CD4-positive, alpha-beta T cell treated with Interleukin-17A for 1 hour (primary cell): Measurements from ENCODE around the gene CAMSAP2.

Experiments
- DNase-seq: peaks from one replicate; pipeline ENCODE4 v3.0.0-alpha.2; 2020

CAMSAP2 gene

DNA sequence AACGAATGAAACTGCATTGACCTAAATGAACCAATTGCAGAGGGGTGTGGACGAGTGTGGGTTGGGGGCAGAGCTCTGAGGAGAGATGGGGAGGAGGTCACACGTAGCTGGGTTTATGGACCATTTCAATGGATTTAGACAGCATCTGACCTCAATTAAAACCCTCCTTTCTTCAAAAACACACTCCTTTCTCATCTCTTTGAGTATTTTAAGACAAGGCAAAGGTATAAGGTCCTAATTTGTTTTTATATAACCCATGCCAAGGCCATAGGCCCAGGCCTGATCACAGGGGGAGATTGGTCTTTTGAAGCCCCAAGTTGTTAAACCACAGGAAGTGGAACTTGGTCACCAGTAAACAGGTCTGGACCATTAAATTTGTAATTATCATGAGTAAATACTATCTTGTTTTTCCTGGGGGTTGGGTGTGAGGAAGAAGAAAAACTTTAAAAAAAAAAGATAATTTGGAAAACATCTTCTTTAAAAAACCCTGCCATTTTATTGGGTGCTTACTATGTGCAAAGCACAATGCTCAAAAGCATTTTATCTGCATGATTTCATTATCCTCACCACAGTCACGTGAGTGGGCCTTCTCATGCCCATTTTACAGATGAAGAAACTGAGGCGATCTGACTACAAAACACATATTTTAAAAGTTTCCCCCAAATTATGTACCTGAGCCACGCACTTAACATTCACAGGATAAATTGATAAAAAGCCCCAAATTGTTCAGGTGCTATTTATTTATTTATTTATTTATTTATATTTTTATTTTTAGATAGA lies 147.1 kb downstream of the CAMSAP2 start:
- no peak for DNase-seq

DNA sequence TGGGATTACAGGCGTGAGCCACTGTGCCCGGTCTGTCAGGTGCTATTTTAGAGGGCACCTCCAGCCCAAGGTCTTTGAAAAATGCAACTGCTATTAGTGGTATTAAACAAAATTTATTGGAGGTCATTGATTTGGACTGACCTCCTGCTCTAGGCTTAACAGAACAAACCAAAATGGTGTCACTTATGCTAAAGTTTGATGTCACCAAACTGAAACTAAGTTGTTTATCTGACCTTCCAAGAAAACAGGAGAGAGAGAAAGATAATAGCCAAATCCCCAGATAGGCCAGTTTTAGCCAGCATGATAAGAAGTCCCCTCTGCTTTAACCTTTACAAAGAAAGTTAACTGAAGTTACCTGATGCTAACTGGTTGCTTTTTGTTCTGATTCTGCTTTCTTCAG lies 147.9 kb downstream of the CAMSAP2 start:
- DNase-seq, result no peak

DNA sequence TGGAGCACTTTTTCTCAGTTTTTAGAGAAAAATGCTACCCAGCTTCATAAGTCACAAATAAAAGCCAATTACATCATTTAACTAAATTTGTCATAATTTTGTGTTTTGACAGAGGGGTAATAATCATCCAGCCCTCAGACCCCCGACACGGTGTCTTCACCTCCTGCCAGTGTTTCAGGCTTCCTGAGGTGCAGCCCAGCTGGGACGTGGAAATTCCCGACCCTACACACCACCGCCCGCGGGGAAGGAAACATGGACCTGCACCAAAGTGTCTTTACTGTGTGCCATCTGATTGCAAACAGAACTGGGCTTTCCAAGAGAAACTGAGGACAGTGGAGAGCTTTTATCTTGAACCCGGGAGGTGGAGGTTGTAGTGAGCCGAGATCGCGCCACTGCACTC lies 148.3 kb downstream of the CAMSAP2 start:
- DNase-seq, result no peak

DNA sequence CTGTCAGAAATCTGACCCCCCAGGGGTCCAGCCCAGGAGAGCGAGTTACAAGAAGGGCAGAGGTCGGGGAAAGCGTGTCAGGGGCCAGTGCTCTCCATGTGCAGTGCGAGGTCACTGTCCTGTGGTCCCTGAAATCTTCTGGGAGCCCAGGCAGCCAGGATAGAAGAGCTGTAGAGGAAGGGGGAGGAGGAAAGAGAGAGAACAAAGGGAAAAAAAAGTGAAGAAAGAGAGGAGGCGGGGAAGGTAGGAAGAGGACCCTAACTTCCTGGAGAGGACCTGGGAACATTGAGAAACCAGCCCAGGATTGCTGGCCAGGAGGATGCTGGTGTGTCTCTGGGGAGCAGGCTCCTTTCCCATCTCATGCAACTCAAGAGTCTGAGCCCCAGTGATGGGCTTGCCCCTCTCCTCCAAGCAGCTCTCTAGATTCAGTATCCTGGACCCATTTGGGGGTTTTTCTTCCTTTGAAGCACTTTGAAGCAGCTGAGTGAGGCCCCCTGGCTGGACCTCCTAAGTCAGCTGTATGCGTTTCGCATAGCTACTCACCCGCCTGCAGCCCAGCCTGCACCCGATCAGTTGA lies 149.2 kb downstream of the CAMSAP2 start:
- no peak for DNase-seq

DNA sequence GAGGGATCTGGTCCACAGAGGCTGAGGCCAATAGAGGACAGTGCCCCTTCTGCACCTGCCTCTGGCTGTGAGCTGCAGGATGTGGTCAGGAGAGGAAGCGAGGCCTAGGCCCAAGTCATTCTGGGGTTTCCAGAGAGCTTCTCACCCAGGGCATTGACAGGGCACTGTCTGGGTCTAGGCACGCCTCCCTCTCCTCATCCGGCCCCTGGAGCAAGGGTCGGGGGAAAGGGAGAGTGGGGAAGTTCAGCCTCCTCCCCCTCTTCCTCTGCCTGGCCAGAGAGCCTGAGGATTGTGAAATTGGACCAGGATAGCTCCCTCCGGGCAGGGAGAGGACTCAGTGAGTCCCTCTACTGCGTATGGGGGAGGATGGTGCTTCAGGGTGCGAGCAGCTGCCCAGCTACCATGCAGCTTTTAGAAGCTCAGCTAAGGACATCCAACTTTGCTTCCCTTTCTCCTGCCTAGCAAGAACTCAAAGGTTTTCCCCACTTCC lies 149.7 kb downstream of the CAMSAP2 start:
- DNase-seq, result peak; percentile 81

DNA sequence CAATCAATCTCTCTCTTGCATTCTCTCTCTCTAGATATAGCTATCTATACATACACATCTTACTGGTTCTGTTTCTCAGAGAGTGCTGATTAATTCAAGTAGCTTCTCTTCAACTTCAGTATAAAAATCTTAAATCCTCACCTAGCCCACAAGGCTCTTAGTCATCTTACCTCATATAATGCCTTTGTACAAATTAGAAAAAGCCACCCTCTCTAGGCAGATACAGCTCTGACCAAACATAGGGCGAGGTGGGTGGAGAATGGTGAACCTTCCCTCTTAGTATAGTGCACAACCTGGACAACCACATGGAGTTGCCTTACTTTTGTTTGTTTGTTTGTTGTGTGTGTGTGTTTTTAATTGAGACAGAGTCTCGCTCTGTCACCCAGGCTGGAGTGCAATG lies 150.9 kb downstream of the CAMSAP2 start:
- no peak for DNase-seq

DNA sequence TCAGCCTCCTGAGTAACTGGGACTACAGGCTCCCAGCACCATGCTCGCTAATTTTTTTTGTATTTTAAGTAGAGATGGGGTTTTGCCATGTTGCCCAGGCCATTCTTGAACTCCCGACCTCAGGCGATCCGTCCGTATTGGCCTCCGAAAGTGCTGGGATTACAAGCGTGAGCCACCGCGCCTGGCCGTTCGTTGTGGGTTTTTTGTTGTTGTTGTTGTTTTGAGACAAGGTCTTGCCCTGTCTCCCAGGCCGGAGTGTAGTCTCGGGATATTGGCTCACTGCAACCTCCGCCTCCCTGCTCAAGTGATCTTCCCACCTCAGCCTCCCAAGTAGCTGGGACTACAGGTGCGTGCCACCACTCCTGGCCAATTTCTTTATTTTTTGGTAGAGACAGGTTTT lies 151.3 kb downstream of the CAMSAP2 start:
- no peak for DNase-seq

DNA sequence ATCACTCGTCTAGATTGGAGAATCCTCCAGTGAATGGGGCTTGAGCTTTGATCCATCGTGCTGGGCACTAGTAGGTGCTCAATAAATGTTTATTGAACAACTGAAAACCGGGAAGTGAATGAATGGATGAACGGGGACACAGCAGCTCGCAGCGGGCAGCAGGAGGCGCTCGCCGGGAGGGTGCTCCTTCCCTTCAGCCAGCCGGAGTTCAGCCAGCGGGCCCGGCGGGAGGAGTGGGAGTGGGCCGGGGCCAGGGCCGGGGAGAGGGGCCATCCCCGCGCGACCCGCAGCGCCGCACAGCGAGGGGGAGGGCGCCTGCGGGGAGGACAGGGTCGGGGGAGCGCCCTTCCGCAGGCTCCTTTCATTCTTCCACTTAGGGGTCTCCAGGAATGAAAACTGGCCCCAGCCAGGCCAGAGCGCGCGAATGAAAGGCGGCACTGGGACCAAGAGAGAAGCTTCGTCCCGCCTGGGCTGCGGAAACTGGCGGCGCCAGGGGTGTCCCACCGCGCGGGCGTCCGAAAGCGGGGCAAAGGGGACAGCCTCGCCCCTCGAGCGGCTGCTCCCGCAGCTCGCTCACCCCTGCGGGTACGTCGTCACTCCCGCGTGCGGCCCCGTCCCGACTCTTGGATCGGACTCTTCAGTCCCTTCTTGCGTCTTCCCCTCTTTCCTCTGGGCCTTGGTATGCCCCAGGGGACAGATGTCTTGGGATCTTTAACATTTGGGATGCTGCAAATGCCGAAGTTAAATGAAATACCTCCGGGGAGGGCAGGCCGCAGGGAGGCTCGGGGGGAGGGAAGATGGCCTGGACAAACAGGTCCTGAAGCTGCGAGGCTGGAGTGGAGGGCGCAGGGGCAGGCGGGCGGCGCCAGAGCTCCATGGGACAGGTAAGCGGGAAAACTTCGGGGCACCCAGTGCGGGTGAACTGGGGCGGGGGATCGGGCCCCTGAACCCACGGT lies 152.4 kb downstream of the CAMSAP2 start:
- no peak for DNase-seq

DNA sequence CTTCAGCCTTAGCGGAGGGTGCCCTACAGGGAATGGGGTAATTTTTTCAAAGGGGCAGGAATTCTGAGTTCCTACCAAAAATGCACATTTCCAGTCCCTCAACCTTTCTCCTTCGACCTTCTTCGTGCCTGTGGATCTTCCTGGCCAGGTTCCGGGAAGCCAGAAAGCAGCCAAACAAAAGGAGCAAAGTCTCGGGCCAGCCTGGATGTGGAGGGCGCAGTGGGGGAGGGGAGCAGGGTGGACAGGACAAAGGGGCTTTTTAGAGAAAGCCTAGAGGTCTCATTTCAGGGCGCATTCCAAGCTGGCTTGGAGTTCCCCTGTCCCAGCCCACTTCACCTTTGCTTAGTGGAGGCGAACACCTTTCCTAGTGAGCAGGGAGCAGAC lies 153.1 kb downstream of the CAMSAP2 start:
- no peak for DNase-seq

DNA sequence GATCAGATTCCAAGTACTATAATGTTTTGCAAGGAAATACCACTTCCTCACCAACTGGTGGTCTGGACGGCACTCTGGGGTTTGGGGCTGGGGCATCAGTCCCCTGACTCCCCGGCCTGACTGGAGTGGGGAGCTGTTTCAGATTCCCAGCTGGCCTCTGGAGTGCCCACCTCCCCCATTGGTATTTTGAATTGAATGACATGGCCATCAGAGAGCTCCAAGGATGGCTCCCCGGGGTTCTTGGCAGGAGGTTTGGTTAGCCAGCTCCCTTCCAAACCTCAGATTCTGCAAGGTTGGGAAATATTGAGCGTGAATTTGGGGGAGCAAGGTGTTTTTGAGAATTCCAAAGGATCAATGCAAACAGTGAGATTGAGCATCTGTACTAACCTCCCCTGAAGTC lies 153.9 kb downstream of the CAMSAP2 start:
- no peak for DNase-seq

DNA sequence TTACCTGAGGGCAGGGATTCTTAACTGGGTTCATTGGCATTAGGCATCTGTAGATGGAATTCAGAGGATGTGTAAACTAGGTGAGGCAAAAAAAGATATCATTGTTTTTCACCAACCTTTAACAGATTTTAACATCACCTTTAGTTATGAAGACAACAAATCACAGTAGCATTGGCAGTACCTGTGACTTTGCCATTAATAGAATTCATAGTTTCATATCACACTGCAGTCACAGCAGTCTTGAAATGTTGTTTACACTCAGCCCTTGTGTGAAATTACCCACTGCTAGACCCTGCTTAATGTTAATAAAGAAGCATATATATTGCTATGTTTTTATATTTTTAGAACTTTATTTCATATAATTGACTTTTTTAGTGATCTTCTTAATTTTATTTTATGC lies 154.3 kb downstream of the CAMSAP2 start:
- no peak for DNase-seq

DNA sequence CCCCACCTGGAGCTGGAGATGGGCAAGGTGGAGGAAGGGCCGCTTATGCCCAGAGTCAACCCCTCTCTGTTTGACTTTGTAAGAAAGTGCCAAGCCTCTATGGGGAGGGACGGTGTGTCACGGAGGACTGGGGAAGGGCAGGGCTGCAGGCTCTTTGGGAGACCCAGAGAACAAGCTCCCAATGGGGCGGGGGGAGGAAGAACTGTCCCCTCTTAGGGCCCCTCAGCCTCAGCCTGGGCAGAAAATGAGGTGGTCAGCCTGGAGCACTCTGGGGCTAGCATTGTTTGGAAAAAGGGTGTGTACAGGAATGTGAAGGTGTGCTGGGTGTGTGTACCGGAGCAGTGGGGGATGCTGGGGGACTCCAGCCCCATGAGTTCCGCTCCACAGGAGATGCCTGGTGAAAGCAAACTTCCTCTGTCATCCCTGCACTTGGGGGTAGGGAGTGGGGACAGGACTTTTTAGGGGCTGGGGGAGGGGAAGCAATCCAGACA lies 154.8 kb downstream of the CAMSAP2 start:
- DNase-seq, result no peak

DNA sequence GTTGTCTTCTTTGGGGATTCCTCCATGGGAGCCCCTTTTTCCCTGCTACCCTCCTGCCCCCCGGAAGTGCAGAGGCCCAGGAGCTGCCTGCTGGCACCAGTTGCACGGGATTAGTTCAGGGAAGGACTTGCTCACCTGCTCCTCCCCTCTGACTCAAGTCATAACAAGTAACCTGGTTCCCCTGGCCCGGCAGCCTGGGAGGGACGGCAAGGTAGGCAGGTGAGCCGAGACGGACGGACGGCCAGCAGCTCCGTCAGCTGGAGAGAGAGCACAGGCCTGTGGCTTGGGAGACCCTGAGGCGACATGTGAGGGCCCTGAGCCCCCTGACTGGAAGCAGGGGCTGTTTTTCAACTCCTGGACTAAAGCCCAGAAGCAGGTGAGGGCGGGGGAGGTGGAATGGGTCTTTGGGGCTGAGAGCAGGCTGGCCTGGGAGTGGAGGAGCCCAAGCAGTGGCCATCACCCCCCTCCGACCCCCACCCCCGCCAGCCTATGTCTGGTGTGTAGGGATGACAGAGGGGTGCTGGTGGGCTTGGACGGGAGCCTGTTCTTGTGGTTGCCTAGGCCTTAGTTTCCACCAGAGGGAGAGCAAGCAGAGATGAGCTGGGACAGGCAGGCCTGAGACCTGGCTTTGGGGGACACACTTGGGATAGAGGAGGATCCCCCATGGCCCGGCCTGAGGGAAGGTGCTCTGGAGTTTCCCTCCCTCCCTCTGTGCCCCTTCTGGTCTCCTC lies 156.2 kb downstream of the CAMSAP2 start, which contains the start of gene INAVA:
TSS of gene INAVA (plus strand) at position 189 of the 731 bp plus-strand sequence. CDS start 3,501 bp downstream, outside the sequence.
- DNase-seq, result no peak

DNA sequence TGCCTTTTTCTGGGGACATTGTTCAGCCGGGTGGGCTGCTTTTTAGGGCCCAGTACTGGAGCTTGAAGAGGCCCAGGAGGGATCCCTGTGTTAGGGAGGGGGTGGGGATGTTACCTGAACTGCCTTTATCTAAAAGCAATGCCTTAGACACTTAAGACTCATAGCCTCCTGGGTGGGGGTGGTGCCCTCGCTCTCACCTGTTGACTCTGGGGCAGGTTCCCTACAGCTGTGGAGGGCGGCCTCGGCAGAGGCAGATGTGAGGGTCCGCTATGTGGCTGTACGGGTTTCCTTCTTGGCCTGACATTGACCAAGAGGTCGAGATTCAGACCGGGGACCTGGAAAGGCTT lies 156.7 kb downstream of the CAMSAP2 start:
- no peak for DNase-seq

DNA sequence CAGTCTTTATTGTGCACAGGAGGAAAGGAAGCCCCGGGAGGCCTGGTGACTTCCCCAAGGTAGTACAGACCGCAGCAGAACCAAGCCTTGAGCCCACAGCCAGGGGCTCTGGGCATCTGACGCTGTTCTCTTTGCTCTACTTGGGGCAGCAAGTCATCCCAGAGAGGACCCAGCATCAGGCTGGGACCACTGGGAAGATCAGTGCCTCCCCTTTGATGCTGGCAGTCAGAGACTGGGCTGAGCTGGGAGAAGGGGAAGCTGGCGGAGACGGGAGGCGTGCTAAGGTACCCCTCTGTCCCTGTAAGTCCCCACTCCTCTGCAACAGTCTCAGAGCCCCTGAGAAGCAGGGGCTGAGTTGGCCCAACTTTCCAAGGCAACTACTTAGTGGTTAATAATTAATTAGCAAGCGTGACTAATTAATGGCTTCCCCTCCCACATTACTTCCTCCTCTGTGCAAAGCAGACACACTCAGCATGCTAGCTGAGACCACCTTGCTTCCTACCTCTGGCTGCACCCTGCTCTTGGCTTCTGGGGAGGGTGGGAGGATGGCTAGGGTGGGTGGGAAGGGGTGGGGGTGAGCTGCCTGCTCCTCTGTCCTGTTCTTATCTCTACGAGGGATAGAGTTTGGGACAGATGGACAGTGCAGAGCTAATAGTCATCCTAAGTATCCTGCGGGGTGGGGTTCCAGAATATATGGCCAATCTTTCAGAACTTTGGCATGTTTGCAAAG lies 157.3 kb downstream of the CAMSAP2 start:
- DNase-seq, result no peak

DNA sequence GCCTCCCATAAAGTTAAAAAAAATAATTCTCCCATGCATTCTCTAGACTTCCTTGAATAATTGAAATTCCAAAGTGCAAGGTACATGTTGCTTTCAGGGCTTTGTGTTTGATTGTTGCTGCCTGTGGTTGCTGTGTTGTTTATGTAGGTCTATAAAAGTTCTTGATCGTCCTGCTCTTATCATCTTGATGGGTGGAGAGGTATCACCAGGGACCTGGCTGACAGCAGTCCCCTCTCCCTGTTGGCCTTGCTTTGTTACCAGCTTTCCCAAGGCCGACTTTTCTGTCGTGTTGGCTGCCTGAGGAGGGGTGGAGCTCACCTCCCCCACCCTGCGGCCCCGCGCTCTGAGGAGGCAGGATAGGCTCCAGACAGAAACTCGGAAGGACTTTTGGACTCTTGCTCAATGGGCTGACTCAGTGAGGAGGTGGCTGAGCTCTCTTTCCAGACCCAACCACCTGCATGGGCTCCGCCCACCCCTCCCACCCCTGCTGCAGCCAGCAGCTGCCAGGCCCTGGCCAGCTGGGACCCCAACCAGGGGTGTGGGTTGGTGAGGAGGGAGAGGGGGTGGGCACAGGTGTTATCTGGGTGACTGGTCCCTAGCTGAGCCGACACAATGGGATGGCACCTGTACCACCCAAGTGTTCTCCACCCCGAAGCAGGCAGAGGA lies 158.0 kb downstream of the CAMSAP2 start:
- DNase-seq, result no peak

DNA sequence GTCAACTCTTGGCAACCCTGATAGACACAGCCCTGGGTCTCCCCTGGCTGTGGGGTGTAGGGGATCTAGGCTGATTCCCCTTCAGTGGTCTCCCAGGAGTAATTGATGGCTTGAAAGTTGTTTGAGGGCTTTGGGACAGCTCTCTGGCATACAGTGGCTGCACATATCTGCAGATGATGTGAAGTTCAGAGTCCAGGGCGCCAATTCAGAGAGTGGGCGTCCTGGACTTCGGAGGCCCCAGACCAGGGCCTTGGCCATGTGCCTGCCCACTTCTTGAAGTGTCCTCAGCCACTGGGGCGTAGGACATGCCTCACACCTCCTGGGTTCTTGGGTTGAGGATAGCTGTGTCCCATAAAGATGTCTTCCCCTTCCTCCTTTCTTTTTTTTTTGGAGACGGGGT lies 158.6 kb downstream of the CAMSAP2 start:
- DNase-seq, result no peak

DNA sequence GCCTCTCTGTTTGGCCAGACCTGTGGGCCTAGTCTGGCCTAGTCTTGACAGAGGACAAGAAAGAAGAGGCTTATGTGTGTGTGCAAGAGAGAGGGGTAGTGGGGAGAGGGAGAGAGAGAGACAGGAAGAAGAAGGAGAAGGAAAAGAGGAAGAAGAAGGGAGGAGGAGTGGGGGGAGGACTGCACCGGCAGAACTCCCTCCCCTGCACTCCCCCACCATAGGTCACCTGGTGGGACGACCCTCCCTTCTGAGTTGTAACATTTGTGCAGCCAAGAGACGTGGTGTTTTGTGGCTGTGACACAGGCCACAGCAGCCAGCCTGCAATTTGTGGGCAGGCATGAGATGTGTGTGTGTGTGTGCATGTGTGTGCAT lies 160.3 kb downstream of the CAMSAP2 start:
- no peak for DNase-seq

DNA sequence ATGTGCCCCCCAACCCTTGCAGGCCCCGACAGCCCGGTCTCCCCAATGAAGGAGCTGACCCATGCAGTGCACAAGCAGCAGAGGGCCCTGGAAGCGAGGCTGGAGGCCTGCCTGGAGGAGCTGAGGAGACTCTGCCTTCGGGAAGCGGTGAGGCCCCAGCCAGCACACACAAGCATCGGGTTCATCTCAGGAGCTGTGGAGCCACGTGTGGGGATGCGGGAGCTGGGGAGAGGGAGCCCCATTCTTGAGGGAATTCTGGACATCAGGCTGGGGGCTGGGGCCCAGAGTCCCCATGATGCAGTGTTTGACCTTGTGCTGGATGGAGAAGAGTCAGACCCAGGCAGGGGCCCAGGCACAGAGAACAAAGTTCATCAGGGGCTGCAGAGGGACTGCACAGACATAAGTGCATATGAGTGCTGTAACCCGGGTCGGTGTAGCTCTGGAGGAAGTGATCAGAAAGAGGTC lies 160.8 kb downstream of the CAMSAP2 start:
- no peak for DNase-seq

DNA sequence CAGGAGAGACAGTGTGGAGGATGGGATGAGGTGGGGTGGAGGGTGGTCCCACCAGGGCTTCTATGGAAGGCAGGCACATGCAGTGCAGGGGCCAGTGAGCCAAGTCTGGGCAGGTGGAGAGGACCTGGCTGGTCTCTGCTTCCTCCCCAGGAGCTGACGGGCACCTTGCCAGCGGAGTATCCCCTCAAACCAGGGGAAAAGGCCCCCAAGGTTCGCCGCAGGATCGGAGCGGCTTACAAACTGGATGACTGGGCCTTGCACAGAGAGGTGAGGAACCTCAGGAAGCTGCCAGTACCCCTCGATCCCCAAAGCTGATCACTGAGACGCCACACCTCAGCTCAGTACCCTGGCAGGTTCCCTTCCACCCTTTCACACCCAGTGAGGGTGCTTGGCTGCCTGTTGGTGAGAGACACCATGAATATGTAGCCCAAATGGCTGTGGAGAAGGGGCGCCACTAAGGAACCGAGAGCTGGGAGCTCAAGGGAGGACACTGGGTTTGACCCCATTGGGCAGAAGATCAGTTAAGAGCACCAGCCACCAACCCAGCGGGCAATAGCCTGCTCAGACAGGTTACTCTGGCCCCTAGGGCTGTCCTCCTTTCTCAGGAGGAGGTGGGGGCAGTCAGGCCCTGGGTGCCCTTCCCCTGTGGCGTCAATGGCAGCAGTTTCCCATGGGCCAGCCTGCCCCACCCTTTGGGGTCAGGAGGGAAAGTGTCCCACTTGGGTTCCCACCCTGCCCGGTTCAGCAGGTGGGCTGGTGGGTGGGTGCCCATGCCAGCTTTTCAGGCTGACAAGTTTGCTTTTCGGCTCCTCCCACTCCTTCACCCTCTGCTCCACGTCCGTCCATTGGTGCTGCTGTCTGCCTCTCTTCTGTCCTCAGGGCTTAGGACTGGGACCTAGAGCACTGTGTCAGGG lies 161.5 kb downstream of the CAMSAP2 start:
- DNase-seq, result no peak
